AG04449 (cell line): ENCODE data around the gene NEK7.

ENCODE experiments used
- CTCF ChIA-PET: fragments of 350-600 bp; formaldehyde crosslinking; extraction: SDS; loops from one replicate; lab custom pipeline; 2021; ENCODE audit warnings: antibody characterized with exemption; lab: Yijun Ruan, JAX
- POLR2A ChIA-PET: fragments of 400-600, 350-600 bp; formaldehyde crosslinking; extraction: SDS; loops from one replicate; lab custom pipeline; 2020; ENCODE audit warnings: antibody characterized with exemption, inconsistent platforms; lab: Yijun Ruan, JAX
- DNase-seq: peaks from one replicate; pipeline ENCODE4 v3.0.0-alpha.2; 2010; ENCODE audit warnings: low read depth, low spot score
- H3K4me3 ChIP-seq: 2 replicates; pipeline ENCODE4 v1.5.1; 2011; ENCODE audit warnings: low read depth, mild to moderate bottlenecking, control low read depth, low read length
- CTCF ChIP-seq: IDR thresholded peaks from one replicate; pipeline ENCODE4 v1.5.1; 2011; ENCODE audit warnings: mild to moderate bottlenecking, moderate library complexity, low read length, control low read depth, inconsistent platforms; ENCODE audit not compliant: insufficient read depth; ENCODE audit errors: missing control alignments

NEK7 gene

DNA sequence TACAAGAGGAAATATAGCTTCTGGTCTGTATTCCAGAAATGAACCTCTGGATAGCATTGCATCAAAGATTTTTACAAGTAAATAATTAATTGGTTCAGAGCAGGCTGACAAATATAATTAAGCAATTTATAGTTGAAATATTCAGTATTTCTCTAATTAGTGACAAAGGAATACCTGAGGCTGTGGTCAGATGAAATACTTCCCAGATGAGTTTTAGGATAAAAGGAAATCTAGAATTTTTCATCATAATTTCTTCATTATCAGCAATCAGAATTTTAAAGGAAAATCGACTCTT is 112.8 kb downstream of the NEK7 start:
- no peak for DNase-seq
- ChIA-PET POLR2A (no interaction called here), CTCF (no interaction called here)
- no peak overlapping the region for H3K4me3 ChIP-seq
- no peak for TF ChIP-seq CTCF

DNA sequence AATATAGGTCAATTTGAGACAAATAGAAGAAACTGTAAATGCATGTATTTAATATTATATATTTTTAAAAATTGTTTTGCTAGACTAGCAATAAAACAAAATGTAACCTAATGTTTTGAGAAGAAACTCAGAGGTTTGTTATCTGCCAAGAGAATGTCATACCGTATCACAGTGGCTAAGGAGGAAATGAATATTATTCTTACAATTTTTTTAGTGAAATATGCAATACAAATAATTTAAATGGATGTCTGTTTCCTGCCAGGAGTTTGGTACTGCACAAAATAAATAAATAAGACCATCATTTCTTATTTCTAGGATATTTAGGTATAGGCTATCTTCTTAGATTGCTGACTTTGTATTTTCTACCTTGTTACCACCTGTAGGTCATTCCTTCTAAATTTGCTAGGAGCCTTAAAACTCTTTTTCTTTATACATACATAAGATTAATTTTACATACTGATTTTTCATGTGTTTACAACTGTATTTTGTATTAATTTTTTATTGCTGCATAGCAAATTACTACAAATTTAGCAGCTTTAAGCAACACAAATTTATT is 113.6 kb downstream of the NEK7 start:
- H3K4me3 ChIP-seq: no peak overlapping the region
- POLR2A ChIA-PET: no interaction called here
- no peak for TF ChIP-seq CTCF
- CTCF ChIA-PET: interaction anchor here (0.6 to 1.0 kb wide), 2 partner anchors 12 to 196 kb away, joined by 3 read pairs; no protein-coding TSS in a partner anchor
- no peak for DNase-seq

DNA sequence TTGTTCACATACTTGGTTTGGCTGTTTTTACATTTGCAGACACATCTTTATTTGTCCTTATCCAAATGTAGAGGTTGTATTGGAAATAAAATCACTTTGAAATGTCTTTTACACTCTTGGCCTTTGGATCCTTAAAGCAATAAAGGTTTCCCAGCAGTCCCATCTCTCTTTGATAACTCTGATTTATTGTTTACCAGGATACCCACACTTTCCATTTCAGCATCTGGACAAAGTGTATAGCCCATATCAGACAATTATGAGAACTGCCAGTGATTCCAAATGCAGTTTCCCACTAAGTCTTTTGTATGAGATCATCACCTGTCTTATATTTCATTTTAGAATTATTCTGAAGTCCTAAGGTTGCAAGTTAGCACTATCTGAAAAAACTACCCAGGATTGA is 114.7 kb downstream of the NEK7 start:
- no peak overlapping the region for H3K4me3 ChIP-seq
- TF ChIP-seq CTCF: no peak
- DNase-seq: no peak
- ChIA-PET POLR2A (no interaction called here), CTCF (interaction anchor here (1.0 kb wide), 1 partner anchor 13 kb away, joined by 3 read pairs; no protein-coding TSS in a partner anchor)

- H3K4me3 ChIP-seq: no peak overlapping the region
- POLR2A ChIA-PET: no interaction called here
- no peak for TF ChIP-seq CTCF
- CTCF ChIA-PET: no interaction called here
- no peak for DNase-seq
Observed at GRCh38 chr1:198272492-198272891, 115.7 kb downstream of the NEK7 start.

DNA sequence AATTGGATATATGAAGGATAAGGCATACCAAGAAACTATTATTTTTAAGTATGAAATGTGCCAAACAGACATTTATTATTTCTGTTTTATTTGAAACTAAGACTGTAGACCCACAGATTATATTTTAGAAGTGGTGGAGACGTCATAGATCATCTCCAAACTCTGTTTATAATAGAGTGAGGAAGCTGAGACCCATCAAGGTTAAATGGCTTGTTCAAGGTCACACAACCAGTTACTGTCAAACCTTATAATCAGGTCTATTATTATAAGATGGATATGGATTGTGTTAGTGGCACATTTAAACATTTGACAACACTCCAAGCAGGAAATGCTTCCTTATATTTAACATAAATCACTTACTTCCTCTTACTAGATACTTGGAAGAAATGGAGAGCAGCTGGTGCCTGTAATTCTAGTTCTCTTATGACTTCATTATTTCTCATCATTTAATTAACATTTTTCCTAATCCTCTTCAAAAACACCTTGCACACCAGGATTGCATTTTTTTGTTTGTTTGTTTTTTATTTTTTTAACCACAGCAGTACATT is 117.0 kb downstream of the NEK7 start:
- POLR2A ChIA-PET: interaction anchor here (0.5 to 0.6 kb wide), 2 partner anchors 17 to 160 kb away, joined by 3 to 6 read pairs; no protein-coding TSS in a partner anchor
- DNase-seq: no peak
- no peak overlapping the region for H3K4me3 ChIP-seq
- CTCF ChIA-PET: interaction anchor here (2.4 kb wide), 1 partner anchor 9 kb away, joined by 9 read pairs; no protein-coding TSS in a partner anchor
- no peak for TF ChIP-seq CTCF

DNA sequence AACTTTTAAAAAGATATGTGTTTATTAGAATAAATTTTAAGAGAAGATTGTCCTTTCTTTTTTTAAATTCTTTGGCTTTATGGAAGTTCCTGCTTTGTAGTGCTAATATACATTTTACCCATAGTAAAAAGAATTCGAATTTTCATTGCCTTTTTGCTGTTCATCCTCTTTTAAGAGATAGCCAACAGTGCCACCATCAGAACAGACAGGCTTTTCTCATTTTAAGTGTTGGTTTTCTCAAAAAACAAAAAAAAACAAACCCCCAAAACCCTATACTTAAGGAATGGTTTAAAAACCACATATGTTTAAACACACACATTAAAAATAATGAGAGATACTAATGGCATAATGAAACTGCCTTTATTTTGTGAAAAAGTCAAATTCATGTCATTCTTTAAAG is 118.8 kb downstream of the NEK7 start:
- ChIA-PET CTCF (interaction anchor here (2.4 kb wide), 1 partner anchor 11 kb away, joined by 9 read pairs; no protein-coding TSS in a partner anchor), POLR2A (no interaction called here)
- no peak for DNase-seq
- H3K4me3 ChIP-seq: no peak overlapping the region
- TF ChIP-seq CTCF: no peak
